ENCODE measurements around the gene ME3.
"Not testable (repeated sequence)": the region's sequence is repeated elsewhere in the genome, so short reads cannot be mapped to it uniquely, and the experiment has no call there.

Gene ME3

GRCh38 chr11:86660736-86661135, 11.7 kb downstream of the ME3 start:
- no peak for DNase-seq

GRCh38 chr11:86660088-86660487, 12.3 kb downstream of the ME3 start:
- DNase-seq, result no peak

GRCh38 chr11:86658534-86658933, 13.9 kb downstream of the ME3 start:
- DNase-seq, result no peak

- not testable (repeated sequence) for DNase-seq
Observed at GRCh38 chr11:86645212-86645611, 27.2 kb downstream of the ME3 start.

GRCh38 chr11:86644291-86644690, 28.1 kb downstream of the ME3 start:
- no peak for DNase-seq

GRCh38 chr11:86641537-86642261, 30.7 kb downstream of the ME3 start:
- no peak for DNase-seq

GRCh38 chr11:86639137-86639536, 33.3 kb downstream of the ME3 start:
- no peak for DNase-seq

GRCh38 chr11:86638673-86639072, 33.7 kb downstream of the ME3 start:
- no peak for DNase-seq

- no peak for DNase-seq
Observed at GRCh38 chr11:86637988-86638387, 34.4 kb downstream of the ME3 start.

- no peak for DNase-seq
Observed at GRCh38 chr11:86636275-86636674, 36.1 kb downstream of the ME3 start.

- DNase-seq, result no peak
Observed at GRCh38 chr11:86632499-86633269, 39.7 kb downstream of the ME3 start.

- DNase-seq, result no peak
Observed at GRCh38 chr11:86630229-86630981, 42.0 kb downstream of the ME3 start.

- DNase-seq, result no peak
Observed at GRCh38 chr11:86629045-86629706, 43.2 kb downstream of the ME3 start.

GRCh38 chr11:86627776-86628455, 44.5 kb downstream of the ME3 start:
- no peak for DNase-seq

- DNase-seq, result no peak
Observed at GRCh38 chr11:86625981-86626380, 46.4 kb downstream of the ME3 start.

GRCh38 chr11:86625544-86625943, 46.9 kb downstream of the ME3 start:
- DNase-seq, result no peak

- DNase-seq, result no peak
Observed at GRCh38 chr11:86624366-86624765, 48.0 kb downstream of the ME3 start.

GRCh38 chr11:86623736-86624135, 48.7 kb downstream of the ME3 start:
- DNase-seq, result no peak

- DNase-seq, result no peak
Observed at GRCh38 chr11:86623041-86623621, 49.3 kb downstream of the ME3 start.

GRCh38 chr11:86621854-86622253, 50.6 kb downstream of the ME3 start:
- no peak for DNase-seq

- DNase-seq, result no peak
Observed at GRCh38 chr11:86620891-86621521, 51.4 kb downstream of the ME3 start.

- not testable (repeated sequence) for DNase-seq
Observed at GRCh38 chr11:86619428-86619827, 53.0 kb downstream of the ME3 start.
